Measurements from ENCODE around the gene FAM169A.
A peak's percentile ranks its signal among the peaks of the same experiment; 100 is the strongest.
"Not testable (repeated sequence)": the region's sequence is repeated elsewhere in the genome, so short reads cannot be mapped to it uniquely, and the experiment has no call there.

FAM169A gene

GRCh38 chr5:74862221-74862620 is 4.0 kb downstream of the FAM169A start:
- no peak overlapping the region for H3K27ac ChIP-seq
- in situ Hi-C loops (cut with HindIII; ENCODE audit: low pct_ligation_motif_present, low sequenced_read_pairs), result no loop called here
- H3K4me3 ChIP-seq (ENCODE audit: low read depth, low read length), result no peak overlapping the region
- no peaks in the 10 kb centered on the region for H3K36me3 ChIP-seq (replicated peaks)
- DNase-seq, result no peak
- H3K27me3 ChIP-seq (replicated peaks), result no peaks in the 10 kb centered on the region
- TF ChIP-seq, protein P1, sequence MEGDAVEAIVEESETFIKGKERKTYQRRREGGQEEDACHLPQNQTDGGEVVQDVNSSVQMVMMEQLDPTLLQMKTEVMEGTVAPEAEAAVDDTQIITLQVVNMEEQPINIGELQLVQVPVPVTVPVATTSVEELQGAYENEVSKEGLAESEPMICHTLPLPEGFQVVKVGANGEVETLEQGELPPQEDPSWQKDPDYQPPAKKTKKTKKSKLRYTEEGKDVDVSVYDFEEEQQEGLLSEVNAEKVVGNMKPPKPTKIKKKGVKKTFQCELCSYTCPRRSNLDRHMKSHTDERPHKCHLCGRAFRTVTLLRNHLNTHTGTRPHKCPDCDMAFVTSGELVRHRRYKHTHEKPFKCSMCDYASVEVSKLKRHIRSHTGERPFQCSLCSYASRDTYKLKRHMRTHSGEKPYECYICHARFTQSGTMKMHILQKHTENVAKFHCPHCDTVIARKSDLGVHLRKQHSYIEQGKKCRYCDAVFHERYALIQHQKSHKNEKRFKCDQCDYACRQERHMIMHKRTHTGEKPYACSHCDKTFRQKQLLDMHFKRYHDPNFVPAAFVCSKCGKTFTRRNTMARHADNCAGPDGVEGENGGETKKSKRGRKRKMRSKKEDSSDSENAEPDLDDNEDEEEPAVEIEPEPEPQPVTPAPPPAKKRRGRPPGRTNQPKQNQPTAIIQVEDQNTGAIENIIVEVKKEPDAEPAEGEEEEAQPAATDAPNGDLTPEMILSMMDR (IDR thresholded peaks at IDR 0.05; ENCODE audit: low read depth, low read length, missing control alignments), result no peak

- in situ Hi-C loops (cut with HindIII; ENCODE audit: low pct_ligation_motif_present, low sequenced_read_pairs); H3K27me3 ChIP-seq (replicated peaks); H3K4me3 ChIP-seq (ENCODE audit: low read depth, low read length); H3K36me3 ChIP-seq (replicated peaks); H3K27ac ChIP-seq; DNase-seq: not testable (repeated sequence)
Observed at GRCh38 chr5:74856975-74857374, 9.2 kb downstream of the FAM169A start.

DNA sequence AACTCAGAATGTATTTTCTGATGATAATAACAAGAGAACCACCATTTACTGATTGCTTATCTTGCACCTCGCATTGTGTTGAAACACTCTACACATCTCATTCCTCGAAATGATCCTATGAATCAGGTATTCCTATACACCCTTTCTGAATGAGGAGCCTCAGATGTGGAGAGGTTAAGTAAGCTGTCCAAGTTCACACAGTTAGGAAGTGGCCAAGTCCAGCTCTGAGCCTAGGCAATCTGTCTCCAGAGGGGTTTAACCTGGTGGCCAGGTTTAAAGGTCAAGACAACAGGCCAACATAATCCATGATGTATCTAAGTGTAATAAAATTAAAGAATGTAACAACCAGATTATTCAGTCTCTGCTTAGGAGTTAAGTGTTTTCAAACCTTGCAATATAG is 12.9 kb downstream of the FAM169A start:
- TF ChIP-seq, protein P1 (IDR thresholded peaks at IDR 0.05; ENCODE audit: low read depth, low read length, missing control alignments), result no peak
- Histone ChIP-seq H3K27me3 (replicated peaks) (no peaks in the 10 kb centered on the region), H3K36me3 (replicated peaks) (no peaks in the 10 kb centered on the region), H3K27ac (no peak overlapping the region), H3K4me3 (ENCODE audit: low read depth, low read length) (no peak overlapping the region)
- DNase-seq, result no peak
- in situ Hi-C loops (cut with HindIII; ENCODE audit: low pct_ligation_motif_present, low sequenced_read_pairs), result no loop called here

DNA sequence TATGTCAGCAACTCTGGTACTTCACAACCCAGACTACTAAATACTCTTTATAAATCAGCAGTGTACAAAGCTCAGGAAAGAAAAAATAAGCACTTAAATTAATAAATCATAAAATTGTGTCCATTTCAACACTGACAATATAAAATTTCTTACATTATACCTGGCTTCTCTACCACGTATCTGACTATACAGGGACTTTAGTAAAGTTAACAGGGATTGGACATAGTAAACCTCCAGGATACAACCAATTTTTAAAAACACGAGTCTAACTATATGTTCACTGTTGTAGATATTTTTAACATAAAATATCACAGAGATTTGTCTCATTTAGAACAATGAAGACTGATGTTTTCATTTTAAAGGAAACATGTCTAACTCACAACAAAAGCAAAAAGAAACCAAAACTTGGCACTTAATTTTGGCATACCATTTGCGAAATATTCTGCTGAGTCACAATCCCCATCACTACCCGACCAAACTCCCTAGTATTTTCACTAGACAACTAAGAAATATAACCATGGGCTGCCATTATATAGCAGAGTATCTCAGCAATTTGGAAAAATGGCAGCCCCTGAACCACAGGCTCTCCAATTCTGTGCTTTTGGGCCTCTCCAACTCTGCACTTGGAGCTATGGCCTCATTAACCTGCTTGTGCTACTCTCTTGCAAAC is 14.4 kb downstream of the FAM169A start:
- TF ChIP-seq, protein P1 (IDR thresholded peaks at IDR 0.05; ENCODE audit: low read depth, low read length, missing control alignments), result no peak
- DNase-seq, result peak; percentile 11
- H3K27ac ChIP-seq, result no peak overlapping the region
- H3K36me3 ChIP-seq (replicated peaks), result no peaks in the 10 kb centered on the region
- no peak overlapping the region for H3K4me3 ChIP-seq (ENCODE audit: low read depth, low read length)
- in situ Hi-C loops (cut with HindIII; ENCODE audit: low pct_ligation_motif_present, low sequenced_read_pairs), result no loop called here
- no peaks in the 10 kb centered on the region for H3K27me3 ChIP-seq (replicated peaks)

DNA sequence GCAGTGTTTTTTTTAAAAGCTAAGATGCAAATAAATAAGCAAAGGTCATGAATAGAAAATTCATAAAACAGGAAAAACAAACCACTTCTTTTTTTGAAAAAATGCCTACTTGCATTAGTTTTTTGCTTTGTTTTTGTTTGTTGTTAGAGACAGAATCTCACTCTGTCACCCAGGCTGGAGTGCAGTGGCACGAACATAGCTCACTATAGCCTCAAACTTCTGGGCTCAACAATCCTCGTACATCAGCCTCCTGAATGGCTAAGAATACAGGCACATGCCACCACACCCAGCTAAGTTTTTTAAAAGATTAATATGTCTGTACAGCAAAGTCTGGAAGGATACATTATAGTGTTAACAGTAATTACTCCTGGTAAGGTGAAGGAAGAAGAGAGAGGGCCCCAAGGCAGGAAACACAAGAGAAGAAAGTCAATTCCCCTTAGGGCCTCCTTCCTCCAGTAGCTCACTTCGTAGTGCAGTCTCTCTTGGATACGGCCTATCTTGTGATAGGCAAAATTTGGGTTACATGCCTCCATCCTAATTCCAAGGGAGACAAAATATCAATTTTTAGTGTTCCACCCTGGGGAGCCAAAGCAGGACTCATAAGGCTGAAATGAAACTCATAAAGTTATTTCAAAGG is 15.3 kb downstream of the FAM169A start:
- H3K27me3 ChIP-seq (replicated peaks), result no peaks in the 10 kb centered on the region
- in situ Hi-C loops (cut with HindIII; ENCODE audit: low pct_ligation_motif_present, low sequenced_read_pairs), result no loop called here
- no peak overlapping the region for H3K27ac ChIP-seq
- DNase-seq, result no peak
- TF ChIP-seq, protein P1 (IDR thresholded peaks at IDR 0.05; ENCODE audit: low read depth, low read length, missing control alignments), result no peak
- no peaks in the 10 kb centered on the region for H3K36me3 ChIP-seq (replicated peaks)
- H3K4me3 ChIP-seq (ENCODE audit: low read depth, low read length), result no peak overlapping the region

GRCh38 chr5:74850030-74850429 is 16.2 kb downstream of the FAM169A start:
- Histone ChIP-seq H3K27me3 (replicated peaks) (no peaks in the 10 kb centered on the region), H3K36me3 (replicated peaks) (no peaks in the 10 kb centered on the region), H3K27ac (no peak overlapping the region), H3K4me3 (ENCODE audit: low read depth, low read length) (no peak overlapping the region)
- no peak for DNase-seq
- in situ Hi-C loops (cut with HindIII; ENCODE audit: low pct_ligation_motif_present, low sequenced_read_pairs), result no loop called here
- TF ChIP-seq, protein P1 (IDR thresholded peaks at IDR 0.05; ENCODE audit: low read depth, low read length, missing control alignments), result no peak
